Measurements from ENCODE around the gene LAMA5. TPM values are rescaled to one million over a fixed set of nuclear protein-coding genes. Genes with fewer than 3 reads are reported as not detected.

Gene LAMA5
- polyA plus RNA-seq, 3 donors = 46.3 to 364 (median 81.1) TPM

- no peak overlapping the region for H3K27ac ChIP-seq (ENCODE audit: low read depth, low read length)
- WGBS, 3 donors = 88 to 91% (median 91%) methylated on average over 32 to 33 of the region's 33 CpGs
These were observed 39.2 kb downstream of the LAMA5 start for GRCh38 chr20:62327726-62328495.

- H3K27ac ChIP-seq (ENCODE audit: low read depth, low read length) = no peak overlapping the region
- 85 to 89% (median 87%) methylated on average over 29 to 30 of the region's 30 CpGs for WGBS, 3 donors
These were observed 40.0 kb downstream of the LAMA5 start for GRCh38 chr20:62326959-62327725.

GRCh38 chr20:62326559-62326958, 40.6 kb downstream of the LAMA5 start:
- 89 to 93% (median 92%) methylated on average over 14 of the region's 14 CpGs for WGBS, 3 donors
- no peak overlapping the region for H3K27ac ChIP-seq (ENCODE audit: low read depth, low read length)

DNA sequence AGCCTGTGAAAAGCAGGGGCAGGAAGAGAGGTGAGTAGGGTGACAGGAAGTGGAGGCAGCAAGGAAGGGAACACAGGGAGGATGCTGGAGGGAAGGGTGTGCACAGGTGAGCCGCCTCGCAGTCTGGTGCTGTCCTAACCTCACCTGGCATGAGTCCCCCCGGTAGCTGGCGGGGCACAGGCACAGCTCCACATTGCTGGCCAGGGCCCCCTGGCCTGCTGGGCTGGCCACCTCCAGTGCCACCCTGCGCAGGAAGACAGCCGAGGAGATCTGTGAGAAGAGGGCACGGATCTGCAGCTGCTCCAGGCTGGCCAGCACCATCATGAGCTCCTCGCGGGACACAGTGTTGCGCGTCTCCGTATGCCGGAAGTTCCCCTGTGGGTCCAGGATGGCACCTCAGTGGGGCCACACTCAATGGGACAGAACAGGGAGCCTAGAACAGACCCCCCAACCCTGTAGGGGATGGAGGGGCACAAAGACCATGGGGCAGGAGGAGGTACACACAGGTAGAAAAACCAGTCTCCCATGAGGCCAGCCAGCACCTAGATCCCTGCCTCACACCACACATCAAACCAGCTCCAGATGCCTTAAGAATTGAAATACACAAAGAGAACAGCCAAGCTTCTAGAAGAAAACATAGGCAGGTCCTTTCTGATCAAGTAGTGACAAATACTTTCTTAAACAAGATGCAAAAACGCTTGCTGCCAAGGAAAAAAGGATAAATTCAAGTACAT, 41.8 kb downstream of the LAMA5 start:
- 87 to 98% (median 89%) methylated on average over 13 to 14 of the region's 14 CpGs for WGBS, 3 donors
- no peak overlapping the region for H3K27ac ChIP-seq (ENCODE audit: low read depth, low read length)

DNA sequence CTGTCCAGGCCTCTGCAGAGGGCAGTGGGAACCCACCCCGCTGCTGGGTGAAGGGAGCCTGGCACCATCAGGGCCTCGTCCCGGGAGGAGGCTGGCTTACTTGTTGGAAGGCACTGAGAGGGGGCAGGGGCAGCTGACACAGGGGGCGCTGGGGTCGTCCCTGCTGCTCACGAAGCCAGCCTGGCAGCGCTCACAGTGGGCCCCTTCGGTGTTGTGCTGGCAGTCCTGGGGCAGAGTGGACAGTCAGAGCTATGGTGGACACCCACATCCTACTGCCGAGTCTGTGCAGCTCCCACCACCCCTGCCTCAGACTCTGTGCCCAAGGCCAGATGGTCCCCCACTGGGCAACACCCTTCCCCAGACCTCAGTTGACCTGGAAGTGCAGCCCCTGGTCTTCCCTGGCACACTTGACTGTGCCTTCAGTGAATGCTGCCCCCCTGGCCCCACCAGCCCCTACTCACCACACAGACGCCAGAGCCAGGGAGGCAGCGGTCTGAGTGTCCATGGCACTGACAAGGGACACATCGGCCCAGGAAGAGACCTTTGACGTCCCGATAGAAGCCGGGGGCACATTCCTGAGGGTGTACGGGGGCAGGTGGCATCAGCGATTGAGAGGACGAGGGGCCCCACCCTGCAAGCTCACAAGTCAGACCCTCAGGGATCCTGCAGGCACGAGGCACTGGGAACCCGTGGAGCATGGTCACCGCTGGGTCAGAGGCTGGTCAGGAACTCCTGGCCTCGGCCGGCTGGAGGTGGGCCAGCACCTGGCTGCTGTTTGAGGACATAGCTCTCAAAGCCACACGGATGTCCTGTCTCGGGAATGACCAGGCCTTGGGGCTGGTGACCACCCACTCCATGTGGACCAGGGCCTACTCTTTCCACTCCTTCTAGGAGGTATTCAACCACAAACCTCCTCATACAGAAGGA, 42.9 kb downstream of the LAMA5 start:
- H3K27ac ChIP-seq (ENCODE audit: low read depth, low read length) = no peak overlapping the region
- 83 to 85% (median 85%) methylated on average over 25 of the region's 25 CpGs for WGBS, 3 donors

DNA sequence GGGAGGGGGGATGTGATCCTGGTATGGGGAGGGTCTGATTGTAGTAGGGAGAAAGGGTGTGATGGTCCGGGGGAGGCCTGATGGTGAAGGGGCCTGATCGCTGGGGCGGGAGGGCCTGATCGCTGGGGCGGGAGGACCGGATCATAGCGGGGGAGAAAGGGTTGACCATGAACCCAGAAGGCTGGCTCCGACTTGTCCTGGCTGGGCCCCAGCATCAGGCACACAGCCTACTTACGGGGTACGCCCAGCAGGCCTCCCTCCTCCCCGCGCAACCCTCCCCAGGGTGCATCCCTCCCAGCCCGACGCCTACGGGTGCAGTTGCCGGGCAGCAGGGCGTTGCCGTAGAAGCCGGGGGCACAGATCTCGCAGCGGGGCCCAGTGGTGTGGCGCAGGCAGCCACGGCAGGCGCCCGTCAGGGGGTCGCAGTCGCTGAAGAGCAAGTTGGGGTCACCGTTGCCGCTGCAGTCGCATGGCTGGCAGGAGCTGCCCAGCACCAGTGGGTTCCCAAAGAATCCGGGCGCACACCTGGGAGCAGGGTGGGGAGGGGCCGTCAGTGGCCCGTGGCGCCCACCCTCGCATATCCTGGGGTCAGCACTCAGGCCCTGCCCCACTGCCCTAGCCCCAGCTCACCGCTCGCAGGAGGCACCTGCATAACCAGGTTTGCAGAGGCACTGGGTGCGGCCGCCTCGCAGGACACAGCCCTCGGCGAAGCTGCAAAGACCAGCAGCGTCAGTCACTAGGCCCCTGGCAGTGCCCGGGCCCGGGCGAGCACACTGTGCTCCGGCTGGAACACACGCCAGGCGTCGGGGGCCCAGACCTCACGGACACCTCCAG, 43.7 kb downstream of the LAMA5 start:
- 86 to 90% (median 88%) methylated on average over 42 to 52 of the region's 52 CpGs for WGBS, 3 donors
- H3K27ac ChIP-seq (ENCODE audit: low read depth, low read length) = no peak overlapping the region

DNA sequence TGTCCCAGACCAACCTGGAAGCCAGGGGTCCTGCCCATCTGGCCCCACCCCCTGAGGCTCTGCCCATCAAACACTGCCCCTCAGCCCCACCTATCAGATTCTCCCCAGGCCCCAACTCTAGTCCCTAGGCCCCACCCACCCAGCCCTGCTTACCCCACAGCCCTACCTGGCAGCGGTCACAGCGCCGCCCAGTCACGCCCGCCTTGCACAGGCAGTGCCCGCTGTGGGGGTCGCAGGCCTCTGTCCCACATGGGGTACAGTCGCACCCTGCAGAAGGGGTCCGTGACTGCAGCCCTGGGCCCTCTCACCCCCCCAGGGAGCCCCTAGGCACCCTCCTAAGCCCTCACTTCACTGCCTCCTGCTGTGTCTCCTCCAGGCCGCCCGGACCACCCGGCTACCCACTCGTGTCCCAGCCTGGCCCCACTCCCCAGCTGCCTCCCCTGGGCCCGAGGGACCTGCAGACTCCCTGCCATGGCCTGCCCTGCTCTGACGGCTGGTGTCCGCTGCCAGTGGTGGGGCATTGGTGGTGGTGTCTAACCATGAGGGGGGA, 44.5 kb downstream of the LAMA5 start:
- WGBS, 3 donors = 83 to 92% (median 89%) methylated on average over 15 to 16 of the region's 16 CpGs
- H3K27ac ChIP-seq (ENCODE audit: low read depth, low read length) = no peak overlapping the region

DNA sequence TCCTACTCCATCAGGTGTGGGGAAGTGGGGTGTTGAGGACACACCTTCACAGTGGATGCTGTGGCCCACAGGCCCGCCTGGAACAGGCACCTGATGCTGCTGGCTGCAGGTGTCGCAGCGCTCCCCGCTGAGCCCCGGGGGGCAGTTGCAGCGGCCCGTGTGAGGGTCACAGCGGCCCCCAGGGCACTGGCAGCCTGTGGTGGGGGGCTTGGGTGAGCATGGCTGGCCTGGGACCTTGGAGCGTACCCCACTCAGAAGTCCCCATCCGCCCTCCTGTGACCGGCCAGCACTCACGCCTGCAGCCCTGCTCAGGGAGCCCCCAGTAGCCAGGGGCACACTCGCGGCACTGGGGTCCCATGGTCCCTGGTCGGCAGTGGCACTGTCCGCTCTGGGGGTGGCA, 45.1 kb downstream of the LAMA5 start:
- H3K27ac ChIP-seq (ENCODE audit: low read depth, low read length) = no peak overlapping the region
- 96 to 97% (median 96%) methylated on average over 14 to 16 of the region's 16 CpGs for WGBS, 3 donors

- WGBS, 3 donors = 89 to 100% (median 93%) methylated on average over 4 to 7 of the region's 7 CpGs
- no peak overlapping the region for H3K27ac ChIP-seq (ENCODE audit: low read depth, low read length)
These were observed 45.6 kb downstream of the LAMA5 start for GRCh38 chr20:62321521-62321948.

DNA sequence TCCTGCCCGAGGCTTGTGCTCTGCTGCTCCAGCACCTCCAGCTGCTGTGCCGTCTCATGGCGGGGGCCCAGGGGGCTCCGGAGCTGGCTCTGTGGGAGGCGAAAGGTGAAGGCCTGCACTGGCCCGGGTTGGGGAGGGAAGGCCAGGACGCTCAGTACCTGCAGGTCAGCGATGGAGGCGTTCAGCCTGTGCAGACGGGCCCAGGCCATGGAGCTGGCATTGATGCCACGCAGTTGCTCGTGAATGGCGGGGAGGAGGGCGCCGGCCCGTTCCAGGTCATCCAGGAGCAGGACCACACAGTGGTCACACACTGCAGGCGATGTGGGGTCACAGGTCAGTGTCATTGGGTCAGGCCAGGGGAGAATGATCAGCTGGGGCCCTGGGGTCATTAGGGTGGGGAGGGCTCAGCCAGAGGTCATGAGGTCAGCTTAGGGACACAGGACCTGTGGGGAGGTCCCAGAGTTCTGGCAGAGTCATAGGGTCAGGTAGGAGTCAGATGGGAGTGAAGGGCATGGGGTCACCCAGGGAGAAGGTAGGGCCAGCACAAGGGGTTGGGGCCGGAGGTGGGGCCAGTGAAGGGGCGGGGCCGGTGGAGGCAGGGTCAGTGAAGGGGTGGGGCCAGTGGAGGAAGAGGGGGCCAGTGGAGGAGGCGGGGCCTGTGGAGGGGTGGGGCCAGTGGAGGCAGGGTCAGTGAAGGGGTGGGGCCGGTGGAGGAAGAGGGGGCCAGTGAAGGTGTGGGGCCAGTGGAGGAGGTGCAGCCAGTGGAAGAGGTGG, 46.3 kb downstream of the LAMA5 start:
- WGBS, 3 donors = 93 to 98% (median 93%) methylated on average over 21 to 22 of the region's 22 CpGs

GRCh38 chr20:62319346-62319909, 47.7 kb downstream of the LAMA5 start:
- H3K27ac ChIP-seq (ENCODE audit: low read depth, low read length) = no peak overlapping the region
- WGBS, 3 donors = 68 to 88% (median 77%) methylated on average over 29 of the region's 29 CpGs

More for the DNA sequence above, 46.3 kb downstream of the LAMA5 start:
- no peak overlapping the region for H3K27ac ChIP-seq (ENCODE audit: low read depth, low read length)

- 85 to 93% (median 91%) methylated on average over 32 to 36 of the region's 36 CpGs for WGBS, 3 donors
These were observed 48.4 kb downstream of the LAMA5 start for GRCh38 chr20:62318400-62319345.

DNA sequence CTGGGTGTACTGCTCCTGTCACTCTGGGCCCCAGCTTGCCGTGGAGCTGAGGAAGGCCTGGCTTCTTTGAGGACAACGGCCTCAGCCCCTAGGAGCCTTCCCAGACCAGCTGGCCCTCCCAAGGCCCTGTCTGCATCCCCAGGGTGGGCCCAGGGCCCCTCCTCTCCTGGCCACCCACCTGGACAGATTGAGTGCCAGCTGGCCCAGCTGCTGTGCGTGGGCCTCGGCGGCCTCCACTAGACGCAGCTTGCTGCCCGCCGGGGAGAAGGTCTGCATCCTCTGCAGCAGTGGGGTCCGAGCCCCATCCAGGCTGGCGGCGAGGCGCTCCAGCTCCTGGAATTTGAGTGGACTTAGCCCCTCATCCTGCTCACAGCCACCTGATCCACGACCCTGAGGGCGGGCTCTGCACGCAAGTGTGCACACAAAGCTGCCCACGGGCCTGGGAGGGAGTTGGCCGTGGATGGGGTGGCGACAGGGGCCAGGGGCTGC, 49.9 kb downstream of the LAMA5 start:
- H3K27ac ChIP-seq (ENCODE audit: low read depth, low read length) = no peak overlapping the region

More at GRCh38 chr20:62318400-62319345, 48.4 kb downstream of the LAMA5 start:
- H3K27ac ChIP-seq (ENCODE audit: low read depth, low read length) = no peak overlapping the region

GRCh38 chr20:62316331-62317166, 50.6 kb downstream of the LAMA5 start:
- WGBS, 3 donors = 83 to 88% (median 84%) methylated on average over 39 to 40 of the region's 40 CpGs
- no peak overlapping the region for H3K27ac ChIP-seq (ENCODE audit: low read depth, low read length)

More for the DNA sequence above, 49.9 kb downstream of the LAMA5 start:
- WGBS, 3 donors = 85 to 87% (median 85%) methylated on average over 18 of the region's 18 CpGs

Data from adipose tissue (tissue), 3 donors.